ENCODE data around the gene TYR.
"Not testable (repeated sequence)": the region's sequence is repeated elsewhere in the genome, so short reads cannot be mapped to it uniquely, and the experiment has no call there.

GRCh38 chr11:89309321-89309985 is 131.8 kb downstream of the TYR start:
- TF ChIP-seq CDX4 (CRISPR knock-in tag; IDR thresholded peaks at IDR 0.05; ENCODE audit: borderline replicate concordance); ZNF232 (CRISPR knock-in tag; IDR thresholded peaks at IDR 0.05); NR3C1 (CRISPR knock-in tag; conservative IDR thresholded peaks at IDR 0.05; ENCODE audit: low read depth); NFATC4 (CRISPR knock-in tag; IDR thresholded peaks at IDR 0.05); CTCF (IDR thresholded peaks at IDR 0.05); KAT7 (CRISPR knock-in tag; IDR thresholded peaks at IDR 0.05; ENCODE audit: borderline replicate concordance); CREB1 (CRISPR knock-in tag; IDR thresholded peaks at IDR 0.05); ATF3 (CRISPR knock-in tag; conservative IDR thresholded peaks at IDR 0.05); FOXP1 (CRISPR knock-in tag; IDR thresholded peaks at IDR 0.05; ENCODE audit: borderline replicate concordance); FOXJ3 (CRISPR knock-in tag; IDR thresholded peaks at IDR 0.05; ENCODE audit: borderline replicate concordance): not testable (repeated sequence)
- TF ChIP-seq, protein P1, sequence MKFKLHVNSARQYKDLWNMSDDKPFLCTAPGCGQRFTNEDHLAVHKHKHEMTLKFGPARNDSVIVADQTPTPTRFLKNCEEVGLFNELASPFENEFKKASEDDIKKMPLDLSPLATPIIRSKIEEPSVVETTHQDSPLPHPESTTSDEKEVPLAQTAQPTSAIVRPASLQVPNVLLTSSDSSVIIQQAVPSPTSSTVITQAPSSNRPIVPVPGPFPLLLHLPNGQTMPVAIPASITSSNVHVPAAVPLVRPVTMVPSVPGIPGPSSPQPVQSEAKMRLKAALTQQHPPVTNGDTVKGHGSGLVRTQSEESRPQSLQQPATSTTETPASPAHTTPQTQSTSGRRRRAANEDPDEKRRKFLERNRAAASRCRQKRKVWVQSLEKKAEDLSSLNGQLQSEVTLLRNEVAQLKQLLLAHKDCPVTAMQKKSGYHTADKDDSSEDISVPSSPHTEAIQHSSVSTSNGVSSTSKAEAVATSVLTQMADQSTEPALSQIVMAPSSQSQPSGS (CRISPR knock-in tag; IDR thresholded peaks at IDR 0.05; ENCODE audit: borderline replicate concordance, low read depth) = not testable (repeated sequence)
- TF ChIP-seq, protein P2, sequence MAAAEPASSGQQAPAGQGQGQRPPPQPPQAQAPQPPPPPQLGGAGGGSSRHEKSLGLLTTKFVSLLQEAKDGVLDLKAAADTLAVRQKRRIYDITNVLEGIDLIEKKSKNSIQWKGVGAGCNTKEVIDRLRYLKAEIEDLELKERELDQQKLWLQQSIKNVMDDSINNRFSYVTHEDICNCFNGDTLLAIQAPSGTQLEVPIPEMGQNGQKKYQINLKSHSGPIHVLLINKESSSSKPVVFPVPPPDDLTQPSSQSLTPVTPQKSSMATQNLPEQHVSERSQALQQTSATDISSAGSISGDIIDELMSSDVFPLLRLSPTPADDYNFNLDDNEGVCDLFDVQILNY (CRISPR knock-in tag; IDR thresholded peaks at IDR 0.05) = not testable (repeated sequence)
